AG09309 (cell line): ENCODE measurements around the gene PKP4.

Experiments used
- DNase-seq: peaks from one replicate; pipeline ENCODE4 v3.0.0-alpha.2; 2010; ENCODE audit warnings: low read depth
- H3K4me3 ChIP-seq: 2 replicates; pipeline ENCODE4 v1.5.1; 2011; ENCODE audit warnings: mild to moderate bottlenecking, low read depth, low read length, moderate library complexity; ENCODE audit not compliant: control insufficient read depth
- TF ChIP-seq, protein P1 (sequence below): IDR thresholded peaks from 2 replicates; pipeline ENCODE4 v1.5.1; 2011; ENCODE audit warnings: mild to moderate bottlenecking, low read depth, low read length, inconsistent platforms; ENCODE audit not compliant: insufficient read depth, control insufficient read depth; ENCODE audit errors: missing control alignments

The PKP4 gene

DNA sequence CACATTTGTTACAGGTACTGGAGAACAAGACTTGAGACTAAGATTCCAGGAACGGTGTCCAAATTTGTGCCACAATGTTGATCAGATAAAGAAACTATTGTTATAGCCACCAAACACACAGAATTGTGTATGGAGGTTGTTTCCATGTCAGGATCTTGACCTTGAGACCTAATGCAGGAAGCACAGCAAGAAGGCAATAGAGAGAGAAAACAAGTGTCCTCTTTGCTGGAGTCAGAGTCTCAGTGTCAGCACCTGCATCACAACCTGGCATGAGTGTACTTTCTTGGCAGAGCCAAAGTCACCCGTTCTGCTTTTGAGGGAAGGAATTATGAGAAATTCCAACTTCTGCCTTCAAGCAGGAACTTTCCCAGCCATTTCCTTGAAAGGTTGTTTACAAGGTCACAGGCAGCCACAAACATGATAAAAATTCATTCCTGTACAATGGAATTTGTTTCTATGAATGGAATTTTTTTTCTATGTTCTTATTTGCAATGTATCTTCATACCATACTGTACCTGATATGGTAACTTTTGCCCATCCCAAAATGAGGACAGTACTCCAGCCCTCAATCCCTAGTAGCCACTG, 118.4 kb downstream of the PKP4 start:
- TF ChIP-seq, protein P1, sequence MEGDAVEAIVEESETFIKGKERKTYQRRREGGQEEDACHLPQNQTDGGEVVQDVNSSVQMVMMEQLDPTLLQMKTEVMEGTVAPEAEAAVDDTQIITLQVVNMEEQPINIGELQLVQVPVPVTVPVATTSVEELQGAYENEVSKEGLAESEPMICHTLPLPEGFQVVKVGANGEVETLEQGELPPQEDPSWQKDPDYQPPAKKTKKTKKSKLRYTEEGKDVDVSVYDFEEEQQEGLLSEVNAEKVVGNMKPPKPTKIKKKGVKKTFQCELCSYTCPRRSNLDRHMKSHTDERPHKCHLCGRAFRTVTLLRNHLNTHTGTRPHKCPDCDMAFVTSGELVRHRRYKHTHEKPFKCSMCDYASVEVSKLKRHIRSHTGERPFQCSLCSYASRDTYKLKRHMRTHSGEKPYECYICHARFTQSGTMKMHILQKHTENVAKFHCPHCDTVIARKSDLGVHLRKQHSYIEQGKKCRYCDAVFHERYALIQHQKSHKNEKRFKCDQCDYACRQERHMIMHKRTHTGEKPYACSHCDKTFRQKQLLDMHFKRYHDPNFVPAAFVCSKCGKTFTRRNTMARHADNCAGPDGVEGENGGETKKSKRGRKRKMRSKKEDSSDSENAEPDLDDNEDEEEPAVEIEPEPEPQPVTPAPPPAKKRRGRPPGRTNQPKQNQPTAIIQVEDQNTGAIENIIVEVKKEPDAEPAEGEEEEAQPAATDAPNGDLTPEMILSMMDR = no peak
- no peak overlapping the region for H3K4me3 ChIP-seq
- no peak for DNase-seq

DNA sequence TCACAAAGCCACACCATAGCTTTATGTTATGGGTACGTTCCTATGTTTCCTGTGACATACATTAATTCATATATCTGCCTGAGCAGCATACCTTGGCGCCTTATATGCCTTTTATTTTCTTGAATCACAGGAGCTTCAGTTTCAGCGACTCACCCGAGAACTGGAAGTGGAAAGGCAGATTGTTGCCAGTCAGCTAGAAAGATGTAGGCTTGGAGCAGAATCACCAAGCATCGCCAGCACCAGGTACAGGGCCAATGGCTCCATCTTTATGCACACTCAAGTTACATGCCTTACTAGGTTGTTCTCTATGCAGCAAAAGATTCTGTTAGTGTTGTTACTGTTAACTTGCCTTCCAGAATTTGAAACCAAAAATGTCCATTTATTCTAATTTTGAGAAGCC, 120.4 kb downstream of the PKP4 start:
- no peak for DNase-seq
- H3K4me3 ChIP-seq = no peak overlapping the region
- TF ChIP-seq, protein P1 = no peak

DNA sequence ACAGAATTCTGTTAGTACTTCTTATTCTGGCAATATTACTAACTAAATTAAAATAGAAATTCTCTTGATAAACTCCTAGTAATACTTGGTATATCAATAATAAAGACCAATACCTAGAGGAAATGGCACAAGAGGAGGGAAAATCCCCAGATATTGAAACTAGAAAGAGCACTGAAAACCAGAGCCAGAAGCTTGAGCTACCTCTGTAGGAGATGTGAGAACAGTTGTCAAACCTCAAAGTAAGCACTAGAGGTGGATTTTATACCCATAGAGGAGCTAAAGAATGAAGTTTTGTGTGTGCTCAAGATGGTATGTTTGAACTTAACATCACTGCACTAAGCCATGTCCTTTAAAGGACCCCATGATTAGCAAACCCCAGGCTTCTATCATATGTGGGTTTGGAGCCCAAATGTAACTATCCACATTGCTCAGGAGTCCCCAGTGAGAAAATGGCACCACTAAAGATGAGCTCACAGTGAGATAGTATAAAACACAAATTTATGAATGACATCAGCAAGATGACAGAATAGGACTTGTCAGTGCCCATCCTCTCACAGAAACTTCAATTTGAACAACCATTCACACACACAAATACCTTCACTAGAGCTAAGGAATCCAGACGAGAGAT, 122.1 kb downstream of the PKP4 start:
- DNase-seq = no peak
- TF ChIP-seq, protein P1 = no peak
- no peak overlapping the region for H3K4me3 ChIP-seq

DNA sequence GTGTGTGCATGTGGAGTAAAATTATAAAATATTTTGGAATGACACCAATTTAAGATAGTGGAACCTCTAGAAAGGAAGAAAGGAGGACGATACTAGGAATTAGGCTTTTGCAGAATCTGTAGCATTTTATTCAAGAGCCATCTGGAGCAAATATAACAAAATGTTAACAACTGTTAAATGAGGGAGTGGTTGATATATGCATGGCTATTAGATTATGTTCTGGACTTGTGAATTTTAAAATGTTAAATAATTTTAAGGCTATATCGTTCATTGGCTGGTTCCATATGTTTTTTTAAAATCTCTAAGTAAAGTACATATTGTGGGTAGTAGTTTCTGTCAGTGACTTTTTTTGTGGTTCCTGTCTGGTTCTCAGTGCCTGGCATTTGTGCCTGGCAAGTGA, 123.2 kb downstream of the PKP4 start:
- DNase-seq = no peak
- TF ChIP-seq, protein P1 = no peak

DNA sequence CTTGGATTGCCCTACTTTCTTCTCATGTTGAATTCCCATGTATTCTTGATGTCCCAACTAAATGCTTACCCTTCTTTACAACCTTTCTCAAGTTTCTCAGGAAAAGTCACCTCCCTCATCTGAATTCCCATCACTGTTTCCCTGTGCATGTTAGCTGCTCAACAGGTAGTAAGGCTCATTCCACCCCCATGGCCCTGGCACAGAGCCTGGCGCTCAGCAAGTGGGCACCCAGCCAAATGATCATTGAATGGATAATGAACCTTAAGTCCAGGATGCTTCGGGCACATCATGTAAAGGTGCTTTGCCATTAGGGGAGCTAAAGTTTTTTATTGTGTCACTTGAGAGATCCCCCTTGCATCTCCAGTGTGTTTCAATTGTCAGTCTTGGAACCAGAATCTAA, 124.0 kb downstream of the PKP4 start:
- TF ChIP-seq, protein P1 = no peak
- DNase-seq = no peak
- H3K4me3 ChIP-seq = no peak overlapping the region

More for the DNA sequence above, 123.2 kb downstream of the PKP4 start:
- H3K4me3 ChIP-seq = no peak overlapping the region

DNA sequence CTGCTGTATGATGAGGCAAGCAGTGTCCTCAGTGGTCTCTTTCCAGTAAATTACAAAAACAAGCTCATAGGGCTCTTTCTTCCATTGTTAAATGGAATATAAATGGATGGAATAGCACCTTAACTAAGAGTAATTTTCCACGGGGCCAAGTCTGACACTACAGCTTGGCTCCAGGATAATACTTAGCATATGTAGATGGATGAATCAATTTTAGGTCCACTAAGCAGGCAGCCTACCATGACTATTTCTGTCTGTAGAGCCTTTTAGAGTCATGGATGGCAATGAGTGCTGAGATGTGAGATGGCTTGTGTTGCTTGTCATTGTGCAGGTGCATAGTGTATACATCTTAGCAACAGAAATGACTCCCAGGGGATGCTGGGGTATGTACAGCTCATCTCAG, 125.9 kb downstream of the PKP4 start:
- no peak for DNase-seq
- TF ChIP-seq, protein P1 = no peak
- H3K4me3 ChIP-seq = no peak overlapping the region
